D341Med (cell line): ENCODE results near the gene PPM1F.
"Not testable (repeated sequence)": the region's sequence is repeated elsewhere in the genome, so short reads cannot be mapped to it uniquely, and the experiment has no call there.

Experiments
- DNase-seq: peaks from one replicate; pipeline ENCODE4 v3.0.0; 2012; ENCODE audit warnings: low spot score

PPM1F gene

DNA sequence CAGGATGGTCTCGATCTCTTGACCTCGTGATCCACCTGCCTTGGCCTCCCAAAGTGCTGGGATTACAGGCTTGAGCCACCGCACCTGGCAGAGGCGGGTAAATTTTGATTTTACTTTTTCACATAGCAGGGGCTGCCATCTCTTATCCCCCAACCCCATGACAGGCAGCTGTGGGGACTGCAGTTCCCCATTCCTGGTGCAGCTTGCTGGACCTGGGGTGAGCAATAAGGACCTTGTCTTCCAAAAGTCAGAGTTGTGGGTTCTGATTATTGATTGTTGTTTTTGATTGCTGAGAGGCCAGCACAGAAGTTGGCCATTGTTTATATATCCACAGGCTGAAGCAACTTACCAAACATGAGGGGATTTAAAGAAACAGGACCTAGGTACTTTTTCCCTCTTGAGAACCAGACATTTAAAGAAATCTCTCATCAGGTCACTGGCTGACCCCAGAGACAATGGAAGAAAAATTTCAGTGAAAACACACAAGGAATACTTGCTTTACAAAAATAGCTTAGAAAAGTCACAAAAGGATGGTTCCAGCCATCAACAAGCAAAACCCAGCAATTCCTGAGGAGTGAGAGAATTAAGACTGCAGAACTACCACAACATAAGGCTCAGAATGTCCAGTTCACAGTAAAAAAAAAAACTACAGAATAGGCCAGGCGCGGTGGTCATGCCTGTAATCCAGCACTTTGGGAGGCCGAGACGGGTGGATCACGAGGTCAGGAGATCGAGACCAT, 63.2 kb downstream of the PPM1F start:
- no peak for DNase-seq

GRCh38 chr22:21887841-21888240, 64.8 kb downstream of the PPM1F start:
- no peak for DNase-seq

DNA sequence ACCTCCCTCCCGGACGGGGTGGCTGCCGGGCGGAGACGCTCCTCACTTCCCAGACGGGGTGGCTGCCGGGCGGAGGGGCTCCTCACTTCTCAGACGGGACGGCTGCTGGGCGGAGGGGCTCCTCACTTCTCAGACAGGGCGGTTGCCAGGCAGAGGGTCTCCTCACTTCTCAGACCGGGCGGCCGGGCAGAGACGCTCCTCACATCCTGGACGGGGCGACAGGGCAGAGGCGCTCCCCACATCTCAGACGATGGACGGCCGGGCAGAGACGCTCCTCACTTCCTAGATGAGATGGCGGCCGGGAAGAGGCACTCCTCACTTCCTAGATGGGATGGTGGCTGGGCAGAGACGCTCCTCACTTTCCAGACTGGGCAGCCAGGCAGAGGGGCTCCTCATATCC, 68.7 kb downstream of the PPM1F start:
- not testable (repeated sequence) for DNase-seq

DNA sequence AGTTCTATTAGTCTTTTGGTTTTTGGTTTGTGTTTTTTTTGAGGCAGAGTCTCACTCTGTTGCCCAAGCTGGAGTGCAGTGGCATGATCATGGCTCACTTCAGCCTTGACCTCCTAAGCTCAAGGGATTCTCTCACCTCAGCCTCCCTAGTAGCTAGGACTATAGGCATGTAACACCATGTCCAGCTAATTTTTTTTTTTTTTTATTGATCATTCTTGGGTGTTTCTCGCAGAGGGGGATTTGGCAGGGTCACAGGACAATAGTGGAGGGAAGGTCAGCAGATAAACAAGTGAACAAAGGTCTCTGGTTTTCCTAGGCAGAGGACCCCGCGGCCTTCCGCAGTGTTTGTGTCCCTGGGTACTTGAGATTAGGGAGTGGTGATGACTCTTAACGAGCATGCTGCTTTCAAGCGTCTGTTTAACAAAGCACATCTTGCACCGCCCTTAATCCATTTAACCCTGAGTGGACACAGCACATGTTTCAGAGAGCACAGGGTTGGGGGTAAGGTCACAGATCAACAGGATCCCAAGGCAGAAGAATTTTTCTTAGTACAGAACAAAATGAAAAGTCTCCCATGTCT, 69.8 kb downstream of the PPM1F start:
- DNase-seq: not testable (repeated sequence)

DNA sequence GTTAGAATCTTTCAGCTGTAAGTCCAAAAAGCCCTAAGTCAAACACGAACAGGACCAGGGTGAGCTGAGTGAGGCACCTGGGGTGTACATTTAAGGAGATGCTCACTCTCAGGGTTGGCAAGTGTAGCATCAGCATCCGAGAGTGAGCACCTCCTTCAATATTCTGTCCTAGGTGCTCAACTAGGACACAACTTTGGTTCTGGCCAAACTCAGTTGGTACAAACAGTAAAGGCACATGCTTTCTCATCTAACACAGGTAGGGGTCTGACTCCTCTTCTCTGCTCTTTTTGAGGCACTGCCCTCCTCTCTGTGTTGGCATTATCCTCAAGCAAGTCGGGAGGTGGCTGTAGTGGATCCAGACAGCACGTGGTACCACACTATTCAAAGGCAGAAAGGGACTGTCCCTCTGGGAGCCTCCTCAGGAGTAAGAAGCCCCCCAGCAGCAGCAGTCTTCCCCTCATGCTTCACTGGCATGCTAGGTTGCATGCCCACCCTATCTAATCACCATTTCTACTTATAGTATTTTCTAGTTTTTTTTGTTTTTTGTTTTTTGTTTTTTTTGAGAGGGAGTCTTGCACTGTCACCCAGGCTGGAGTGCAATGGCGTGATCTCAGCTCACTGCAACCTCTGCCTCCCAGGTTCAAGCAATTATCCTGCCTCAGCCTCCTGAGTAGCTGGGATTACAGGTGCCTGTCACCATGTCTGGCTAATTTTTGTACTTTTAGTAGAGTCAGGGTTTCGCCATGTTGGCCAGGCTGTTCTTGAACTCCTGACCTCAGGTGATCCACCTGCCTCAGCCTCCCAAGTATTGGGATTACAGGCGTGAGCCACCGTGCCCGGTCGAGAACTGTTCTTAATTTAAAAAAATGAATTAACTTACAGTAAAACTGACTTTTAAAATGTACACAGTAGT, 70.6 kb downstream of the PPM1F start:
- no peak for DNase-seq

GRCh38 chr22:21876486-21877176, 76.0 kb downstream of the PPM1F start:
- DNase-seq: no peak

- DNase-seq: not testable (repeated sequence)
Observed at GRCh38 chr22:21874953-21875352, 77.7 kb downstream of the PPM1F start.

DNA sequence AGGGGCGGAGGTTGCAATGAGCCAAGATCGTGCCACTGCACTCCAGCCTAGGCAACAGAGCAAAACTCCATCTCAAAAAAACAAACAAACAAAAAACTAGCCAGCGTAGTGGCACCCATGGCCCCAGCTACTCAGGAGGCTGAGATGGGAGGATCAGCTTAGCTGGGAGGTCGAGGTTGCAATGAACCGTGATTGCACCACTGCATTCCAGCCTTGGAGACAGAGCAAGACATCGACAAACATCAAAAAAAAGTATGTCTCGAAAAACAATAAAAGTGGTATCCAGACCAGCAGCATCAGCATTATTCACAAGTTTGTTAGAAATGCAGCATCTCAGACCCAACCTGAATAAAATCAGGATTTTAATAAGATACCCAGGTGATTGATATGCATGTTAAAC, 79.0 kb downstream of the PPM1F start:
- DNase-seq: no peak

- not testable (repeated sequence) for DNase-seq
Observed at GRCh38 chr22:21872741-21873140, 79.9 kb downstream of the PPM1F start.
